CD4-positive, alpha-beta T cell treated with Interleukin-4 for 1 hour (primary cell): ENCODE measurements around the gene USP43.
"Not testable (repeated sequence)": the region's sequence is repeated elsewhere in the genome, so short reads cannot be mapped to it uniquely, and the experiment has no call there.

Experiments
- DNase-seq, 2 donors: peaks; one replicate each; pipeline ENCODE4 v3.0.0-alpha.2; 2020 to 2022

USP43 gene, protein sequence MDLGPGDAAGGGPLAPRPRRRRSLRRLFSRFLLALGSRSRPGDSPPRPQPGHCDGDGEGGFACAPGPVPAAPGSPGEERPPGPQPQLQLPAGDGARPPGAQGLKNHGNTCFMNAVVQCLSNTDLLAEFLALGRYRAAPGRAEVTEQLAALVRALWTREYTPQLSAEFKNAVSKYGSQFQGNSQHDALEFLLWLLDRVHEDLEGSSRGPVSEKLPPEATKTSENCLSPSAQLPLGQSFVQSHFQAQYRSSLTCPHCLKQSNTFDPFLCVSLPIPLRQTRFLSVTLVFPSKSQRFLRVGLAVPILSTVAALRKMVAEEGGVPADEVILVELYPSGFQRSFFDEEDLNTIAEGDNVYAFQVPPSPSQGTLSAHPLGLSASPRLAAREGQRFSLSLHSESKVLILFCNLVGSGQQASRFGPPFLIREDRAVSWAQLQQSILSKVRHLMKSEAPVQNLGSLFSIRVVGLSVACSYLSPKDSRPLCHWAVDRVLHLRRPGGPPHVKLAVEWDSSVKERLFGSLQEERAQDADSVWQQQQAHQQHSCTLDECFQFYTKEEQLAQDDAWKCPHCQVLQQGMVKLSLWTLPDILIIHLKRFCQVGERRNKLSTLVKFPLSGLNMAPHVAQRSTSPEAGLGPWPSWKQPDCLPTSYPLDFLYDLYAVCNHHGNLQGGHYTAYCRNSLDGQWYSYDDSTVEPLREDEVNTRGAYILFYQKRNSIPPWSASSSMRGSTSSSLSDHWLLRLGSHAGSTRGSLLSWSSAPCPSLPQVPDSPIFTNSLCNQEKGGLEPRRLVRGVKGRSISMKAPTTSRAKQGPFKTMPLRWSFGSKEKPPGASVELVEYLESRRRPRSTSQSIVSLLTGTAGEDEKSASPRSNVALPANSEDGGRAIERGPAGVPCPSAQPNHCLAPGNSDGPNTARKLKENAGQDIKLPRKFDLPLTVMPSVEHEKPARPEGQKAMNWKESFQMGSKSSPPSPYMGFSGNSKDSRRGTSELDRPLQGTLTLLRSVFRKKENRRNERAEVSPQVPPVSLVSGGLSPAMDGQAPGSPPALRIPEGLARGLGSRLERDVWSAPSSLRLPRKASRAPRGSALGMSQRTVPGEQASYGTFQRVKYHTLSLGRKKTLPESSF

DNA sequence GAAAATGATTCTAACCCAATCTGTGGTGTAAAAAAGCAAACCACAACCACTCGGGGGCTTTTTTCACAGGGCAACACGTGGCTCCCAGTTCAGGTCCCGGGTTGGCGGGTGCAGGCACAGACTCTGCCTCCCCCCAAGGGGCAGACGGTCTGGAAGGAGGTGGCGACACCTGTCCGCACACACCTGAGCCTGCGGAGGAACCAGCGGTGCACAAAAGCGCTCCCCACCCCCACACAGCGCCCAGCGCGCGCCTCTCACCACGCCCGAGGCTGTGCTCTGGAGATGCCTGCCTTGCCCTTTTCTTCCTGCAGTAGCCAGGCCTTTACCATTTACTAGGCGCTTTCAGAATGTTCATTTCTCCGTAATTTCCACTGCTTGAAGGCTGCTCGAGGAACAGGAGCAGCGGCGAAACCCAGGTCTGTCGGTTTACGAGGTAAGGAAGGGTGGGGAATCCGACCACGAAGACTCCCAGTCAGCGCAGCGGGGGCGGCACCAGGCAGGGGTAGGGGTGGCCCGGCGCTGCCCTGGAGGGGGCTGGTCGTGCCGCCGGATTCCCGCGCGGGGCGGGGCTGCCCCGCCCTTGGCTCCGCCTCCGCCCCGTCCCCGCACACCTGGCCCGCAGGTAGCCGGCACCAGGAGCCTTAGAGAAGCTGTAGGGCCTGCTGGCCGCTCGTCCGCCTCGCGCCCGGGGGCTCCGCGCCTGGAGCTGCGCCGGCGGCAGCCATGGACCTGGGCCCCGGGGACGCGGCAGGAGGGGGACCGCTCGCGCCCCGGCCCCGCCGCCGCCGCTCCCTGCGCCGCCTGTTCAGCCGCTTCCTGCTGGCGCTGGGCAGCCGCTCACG lies at the start of gene USP43:
Gene USP43, plus strand, starts transcription at position 608 of the 842 bp plus-strand sequence. Its CDS starts 116 bp downstream, at position 724.
- DNase-seq = peak in 1 of 2 donors; percentile 9

DNA sequence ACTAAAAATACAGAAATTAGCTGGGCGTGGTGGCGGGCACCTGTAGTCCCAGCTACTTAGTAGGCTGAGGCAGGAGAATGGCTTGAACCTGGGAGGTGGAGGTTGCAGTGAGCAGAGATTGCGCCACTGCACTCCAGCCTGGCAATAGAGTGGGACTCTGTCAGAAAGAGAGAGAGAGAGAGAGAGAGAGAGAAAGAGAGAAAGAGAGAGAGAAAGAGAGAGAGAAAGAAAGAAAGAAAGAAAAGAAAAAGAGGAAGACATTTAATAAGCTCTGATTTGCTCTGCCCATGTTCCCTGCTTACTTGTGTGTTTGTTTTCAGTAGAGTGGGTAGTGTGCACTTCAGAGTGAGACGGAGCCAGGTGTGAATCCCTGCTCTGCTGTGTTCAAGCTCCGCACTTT lies 47.7 kb upstream of the USP43 start:
- DNase-seq = not testable (repeated sequence)

DNA sequence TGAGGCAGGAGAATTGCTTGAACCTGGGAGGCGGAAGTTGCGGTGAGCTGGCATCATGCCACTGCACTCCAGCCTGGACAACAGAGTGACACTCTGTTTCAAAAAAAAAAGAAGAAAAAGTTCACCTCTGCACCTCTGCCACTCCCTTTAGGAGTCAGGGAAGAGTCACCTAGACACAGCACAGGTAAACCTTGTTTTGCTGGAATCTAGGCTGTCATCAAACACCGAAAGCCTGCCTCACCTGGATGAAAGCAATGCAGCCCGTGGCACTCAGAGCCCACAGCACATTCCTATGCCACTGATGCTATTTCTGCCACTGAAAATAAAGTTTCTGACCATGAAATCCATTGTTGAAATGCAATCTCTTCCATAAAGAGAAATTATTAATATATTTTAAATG lies 46.7 kb upstream of the USP43 start:
- no peak for DNase-seq

DNA sequence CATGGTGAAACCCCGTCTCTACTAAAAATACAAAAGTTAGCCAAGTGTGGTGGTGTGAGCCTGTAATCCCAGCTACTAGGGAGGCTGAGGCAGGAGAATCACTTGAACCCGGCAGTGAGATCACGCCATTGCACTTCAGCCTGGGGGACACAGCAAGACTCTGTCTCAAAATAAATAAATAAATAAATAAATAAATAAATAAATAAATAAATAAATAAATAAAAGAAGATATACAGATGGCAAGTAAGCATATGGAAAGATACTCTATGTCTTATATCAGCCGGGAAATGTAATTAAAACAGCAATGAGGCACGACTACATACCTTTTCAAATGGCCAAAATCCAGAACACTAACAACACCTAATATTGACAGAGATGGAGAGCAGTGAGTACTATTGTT lies 40.7 kb upstream of the USP43 start:
- DNase-seq = not testable (repeated sequence)

DNA sequence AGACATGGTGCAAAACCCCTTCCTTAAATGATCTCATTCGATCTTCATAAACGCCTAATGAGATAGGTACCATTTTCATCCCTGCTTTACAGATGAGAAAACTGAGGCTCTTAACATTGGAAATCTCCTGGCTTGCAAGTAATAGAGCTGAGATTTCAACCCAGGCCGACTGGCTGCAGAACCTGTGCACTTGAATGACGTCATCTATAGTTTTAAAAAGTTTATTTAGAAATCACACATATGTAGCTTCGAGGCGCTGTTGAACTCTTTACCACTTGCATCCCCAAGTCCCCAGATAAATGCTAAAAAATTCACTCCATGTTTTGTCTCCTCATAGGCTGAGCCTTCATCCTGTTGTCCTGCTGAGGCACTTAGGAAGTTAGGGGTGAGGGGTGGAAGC lies 38.9 kb upstream of the USP43 start:
- DNase-seq = no peak

DNA sequence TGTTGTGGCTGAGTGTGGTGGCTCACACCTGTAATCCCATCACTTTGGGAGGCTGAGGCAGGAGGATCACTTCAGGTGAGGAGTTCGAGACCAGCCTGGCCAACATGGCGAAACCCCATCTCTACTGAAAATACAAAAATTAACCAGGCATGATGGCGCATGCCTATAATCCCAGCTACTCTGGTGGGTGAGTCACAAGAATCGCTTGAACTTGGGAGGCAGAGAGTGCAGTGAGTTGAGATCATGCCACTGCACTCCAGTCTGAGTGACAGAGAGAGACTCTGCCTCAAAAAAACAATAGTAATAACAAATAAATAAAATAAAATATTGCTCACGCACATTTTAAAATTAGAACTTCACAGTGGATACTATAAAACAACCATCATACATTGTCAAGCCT lies 38.3 kb upstream of the USP43 start:
- DNase-seq = not testable (repeated sequence)

DNA sequence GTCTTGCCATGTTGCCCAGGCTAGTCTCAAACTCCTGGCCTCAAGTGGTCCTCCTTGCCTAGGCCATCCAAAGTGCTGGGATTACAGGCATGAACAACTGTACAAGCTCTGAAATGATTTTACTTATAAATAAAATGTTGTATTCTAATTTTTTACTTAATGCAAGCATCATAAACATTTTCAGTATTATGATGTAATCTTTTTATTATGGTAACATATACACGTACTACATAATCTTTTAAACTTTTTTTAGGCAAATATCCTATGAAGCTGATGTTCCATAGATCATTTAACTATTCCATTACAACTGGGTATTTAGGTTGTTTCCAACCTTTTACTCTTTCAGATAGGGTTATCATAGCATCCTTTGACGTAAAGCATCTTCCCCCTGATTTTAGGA lies 33.8 kb upstream of the USP43 start:
- no peak for DNase-seq

DNA sequence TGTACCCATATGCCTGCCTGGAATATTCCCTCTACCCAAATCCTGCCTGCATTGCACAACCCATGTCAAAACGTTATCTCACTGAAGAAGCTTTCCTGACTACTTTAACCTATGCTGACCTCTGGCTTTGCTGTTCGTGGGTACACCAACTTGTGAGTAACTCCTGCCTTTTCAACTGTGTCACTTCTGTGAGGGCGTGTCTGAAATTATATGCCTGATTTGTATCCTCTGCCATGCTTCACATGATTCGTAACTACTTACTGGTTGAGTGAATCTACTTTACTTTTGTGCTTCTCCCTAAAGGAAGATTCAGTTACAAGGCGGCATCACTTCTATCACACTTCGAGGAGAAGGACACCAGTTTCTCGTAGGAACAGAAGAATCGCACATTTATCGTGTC lies 33.3 kb upstream of the USP43 start:
- no peak for DNase-seq

DNA sequence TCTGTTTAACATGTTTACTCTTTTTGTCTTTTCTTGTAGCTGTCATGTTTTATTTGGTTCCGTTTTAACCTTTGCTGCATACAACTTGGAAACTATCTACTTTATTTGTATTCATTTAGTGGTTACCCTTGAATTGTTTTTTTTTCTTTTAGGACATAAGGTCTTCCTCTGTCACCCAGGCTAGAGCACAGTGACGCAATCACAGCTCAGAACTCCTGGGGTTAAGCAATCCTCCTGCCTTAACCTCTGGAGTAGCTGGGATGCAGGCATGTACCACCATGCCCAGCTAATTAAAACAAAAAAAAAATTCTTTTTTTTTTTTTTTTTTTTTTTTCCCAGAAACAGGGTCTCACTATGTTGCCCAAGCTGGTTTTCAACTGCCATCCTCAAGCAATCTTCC lies 29.8 kb upstream of the USP43 start:
- DNase-seq = no peak

DNA sequence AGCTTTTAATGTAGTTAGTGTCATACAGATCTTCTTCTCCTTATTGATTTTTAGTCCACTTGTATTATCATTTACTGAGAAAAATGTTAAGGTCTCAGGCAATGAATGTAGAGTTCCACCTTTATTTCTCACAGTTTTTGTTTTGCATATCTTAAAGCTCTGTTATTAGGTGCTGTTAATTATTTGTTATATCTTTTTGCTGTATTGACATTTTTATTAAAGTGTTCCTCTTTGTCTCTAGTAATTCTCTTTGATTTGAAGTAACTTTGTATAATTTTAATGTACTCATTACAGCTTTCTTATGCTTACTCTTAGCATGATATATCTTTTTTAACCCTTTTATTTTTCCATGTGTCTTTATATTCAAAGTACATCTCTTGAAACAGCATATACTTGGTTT lies 22.4 kb upstream of the USP43 start:
- DNase-seq = no peak

DNA sequence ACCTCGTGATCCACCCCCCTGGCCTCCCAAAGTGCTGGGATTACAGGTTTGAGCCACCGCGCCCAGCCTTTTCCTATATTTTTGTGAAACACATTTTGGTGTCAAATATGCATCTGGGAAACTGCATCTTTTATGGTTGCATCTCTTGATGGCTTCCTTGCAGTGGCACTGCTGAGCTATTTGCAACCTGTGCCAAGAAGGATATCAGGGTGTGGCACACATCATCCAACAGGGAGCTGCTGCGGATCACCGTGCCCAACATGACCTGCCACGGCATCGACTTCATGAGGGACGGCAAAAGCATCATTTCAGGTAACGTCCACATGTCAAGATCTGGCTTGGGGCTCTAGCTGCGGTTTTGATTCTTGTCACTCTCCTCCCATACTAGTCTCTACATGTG lies 16.8 kb upstream of the USP43 start:
- DNase-seq = no peak

DNA sequence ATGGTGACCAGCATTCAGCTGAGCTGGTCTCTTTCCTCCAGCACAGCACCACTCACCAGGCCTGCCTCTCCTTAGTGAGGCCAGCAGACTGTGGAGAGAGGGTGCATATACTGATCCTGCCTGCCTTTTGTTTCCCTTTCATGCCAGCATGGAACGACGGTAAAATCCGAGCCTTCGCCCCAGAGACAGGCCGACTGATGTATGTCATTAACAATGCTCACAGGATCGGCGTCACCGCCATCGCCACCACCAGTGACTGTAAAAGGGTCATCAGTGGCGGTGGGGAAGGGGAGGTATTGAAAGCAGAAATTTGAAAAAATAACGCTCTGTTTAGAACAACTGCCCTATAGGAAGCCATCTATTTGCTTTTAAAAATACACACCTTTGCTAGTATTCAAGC lies 12.6 kb upstream of the USP43 start:
- DNase-seq = no peak

DNA sequence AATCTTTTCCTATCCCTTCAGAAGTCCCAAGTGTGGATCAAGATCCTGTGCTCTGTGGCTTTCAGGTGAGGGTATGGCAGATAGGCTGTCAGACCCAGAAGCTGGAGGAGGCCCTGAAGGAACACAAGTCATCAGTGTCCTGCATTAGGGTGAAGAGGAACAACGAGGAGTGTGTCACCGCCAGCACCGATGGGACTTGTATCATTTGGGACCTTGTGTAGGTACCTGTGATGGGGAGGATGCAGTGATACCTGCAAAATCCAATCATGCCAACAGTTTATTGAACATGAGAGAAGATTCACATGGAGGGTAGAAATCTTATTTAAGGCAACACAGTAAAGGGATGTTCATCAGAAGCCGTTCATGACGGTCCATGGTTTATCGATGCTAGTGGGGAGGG lies 10.0 kb upstream of the USP43 start:
- no peak for DNase-seq

DNA sequence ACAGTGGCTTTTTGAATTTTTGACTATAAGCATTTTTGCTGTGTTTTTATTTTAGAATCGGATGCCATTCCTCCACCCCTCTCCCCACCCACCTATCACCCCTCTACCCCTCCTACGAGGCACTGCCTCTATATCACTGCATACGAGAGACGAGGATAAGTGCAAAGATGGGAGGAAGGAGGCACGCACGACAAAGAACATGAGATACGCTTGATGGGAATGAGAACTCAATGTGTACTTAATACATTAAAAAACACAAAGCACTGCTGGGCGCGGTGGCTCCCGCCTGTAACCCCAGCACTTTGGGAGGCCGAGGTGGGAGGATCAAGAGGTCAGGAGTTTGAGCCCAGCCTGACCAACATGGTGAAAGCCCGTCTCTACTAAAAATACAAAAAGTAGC lies 8.8 kb upstream of the USP43 start:
- DNase-seq = no peak

DNA sequence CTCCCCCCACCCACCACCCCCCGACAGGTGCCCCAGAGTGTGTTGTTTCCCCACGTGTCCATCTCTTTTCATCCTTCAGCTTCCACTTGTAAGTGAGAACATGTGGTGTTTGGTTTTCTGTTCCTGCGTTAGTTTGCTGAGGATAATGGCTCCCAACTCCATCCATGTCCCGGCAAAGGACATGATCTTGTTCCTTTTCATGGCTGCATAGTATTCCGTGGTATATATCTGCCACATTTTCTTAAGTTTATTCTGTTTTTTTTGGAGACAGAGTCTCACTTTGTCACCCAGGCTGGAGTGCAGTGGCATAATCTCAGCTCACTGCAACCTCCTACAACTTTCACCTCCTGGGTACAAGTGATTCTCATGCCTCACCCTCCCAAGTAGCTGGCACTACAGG lies 4.9 kb upstream of the USP43 start:
- DNase-seq = not testable (repeated sequence)

DNA sequence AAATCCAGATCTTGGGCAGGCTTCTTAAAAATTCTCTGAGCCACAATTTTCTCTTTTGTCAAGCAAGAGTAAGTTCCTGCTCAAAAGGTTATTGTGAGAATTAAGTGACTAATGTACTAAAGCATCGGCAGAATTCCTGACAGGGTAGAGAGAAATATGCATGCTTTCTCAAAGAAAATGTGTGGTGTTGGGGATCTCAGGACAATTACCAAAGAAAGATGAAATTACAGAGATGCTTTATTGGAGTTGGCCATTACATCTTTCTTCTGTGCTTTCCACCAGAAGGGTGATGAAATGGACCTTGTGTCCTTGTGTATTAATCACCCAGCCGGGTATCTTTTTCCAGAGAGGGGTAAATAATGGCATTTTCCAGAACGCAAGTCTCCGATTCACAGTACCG lies 1.7 kb upstream of the USP43 start:
- DNase-seq = no peak

DNA sequence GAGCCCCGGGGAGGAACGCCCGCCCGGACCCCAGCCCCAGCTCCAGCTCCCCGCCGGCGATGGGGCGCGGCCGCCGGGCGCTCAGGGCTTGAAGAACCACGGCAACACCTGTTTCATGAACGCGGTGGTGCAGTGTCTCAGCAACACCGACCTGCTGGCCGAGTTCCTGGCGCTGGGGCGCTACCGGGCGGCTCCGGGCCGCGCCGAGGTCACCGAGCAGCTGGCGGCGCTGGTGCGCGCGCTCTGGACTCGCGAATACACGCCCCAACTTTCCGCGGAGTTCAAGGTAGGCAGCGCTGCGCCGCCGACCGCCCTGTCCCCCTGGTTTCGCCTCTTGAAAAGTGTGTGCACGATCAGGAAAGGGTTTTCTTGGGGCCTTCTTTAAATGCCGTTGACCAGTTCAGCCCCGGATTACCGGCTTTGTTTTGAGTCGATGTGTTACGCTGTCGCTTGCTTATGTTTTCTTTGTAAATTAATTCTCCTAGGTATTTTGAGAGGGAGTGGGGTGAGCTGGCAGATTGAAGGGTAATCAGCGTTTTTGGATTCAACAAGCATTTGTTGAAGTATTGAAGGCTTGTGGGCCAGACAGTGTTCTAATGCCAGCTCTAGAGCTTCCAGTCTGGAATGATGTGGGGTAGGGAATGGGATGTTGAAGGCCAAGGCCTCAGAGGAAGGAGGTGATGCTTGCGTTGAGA lies 681 bp downstream of the USP43 start:
- DNase-seq = no peak

DNA sequence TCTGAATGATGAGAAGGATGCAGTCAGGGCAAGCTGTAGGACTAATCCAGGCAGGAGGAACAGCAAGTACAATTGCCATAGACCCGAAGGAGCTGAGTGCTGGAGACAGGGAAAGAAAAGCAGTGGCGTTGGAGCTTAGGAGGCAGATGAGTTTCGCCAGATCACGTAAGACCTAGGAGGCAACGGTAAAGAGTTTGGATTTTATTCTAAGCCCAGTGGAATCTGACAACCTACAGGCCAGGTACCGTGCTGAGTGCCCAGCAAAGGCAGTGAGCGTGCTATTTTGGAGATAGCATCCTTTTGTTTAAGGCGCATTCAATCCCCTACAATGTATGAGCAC lies 1.2 kb downstream of the USP43 start:
- no peak for DNase-seq

DNA sequence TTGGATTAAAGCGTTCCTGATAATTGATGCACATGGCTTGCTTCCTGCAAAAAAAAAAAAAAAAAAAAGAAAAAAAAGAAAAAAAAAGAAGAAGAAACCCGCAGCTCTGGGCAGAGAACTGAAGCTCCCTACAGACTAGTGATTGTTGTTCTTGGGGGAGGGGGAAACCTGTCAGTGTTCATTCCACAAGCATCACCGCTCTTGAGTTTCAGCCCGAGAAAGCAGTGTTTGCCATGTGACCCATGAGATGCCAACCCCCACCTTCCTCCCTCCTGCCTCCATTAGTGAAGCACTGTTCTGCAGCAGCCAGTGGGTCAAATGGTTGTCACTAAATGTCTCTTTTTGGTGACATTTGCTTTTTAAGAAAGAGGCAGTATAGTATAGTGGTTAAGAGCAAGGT lies 1.7 kb downstream of the USP43 start:
- DNase-seq = no peak

DNA sequence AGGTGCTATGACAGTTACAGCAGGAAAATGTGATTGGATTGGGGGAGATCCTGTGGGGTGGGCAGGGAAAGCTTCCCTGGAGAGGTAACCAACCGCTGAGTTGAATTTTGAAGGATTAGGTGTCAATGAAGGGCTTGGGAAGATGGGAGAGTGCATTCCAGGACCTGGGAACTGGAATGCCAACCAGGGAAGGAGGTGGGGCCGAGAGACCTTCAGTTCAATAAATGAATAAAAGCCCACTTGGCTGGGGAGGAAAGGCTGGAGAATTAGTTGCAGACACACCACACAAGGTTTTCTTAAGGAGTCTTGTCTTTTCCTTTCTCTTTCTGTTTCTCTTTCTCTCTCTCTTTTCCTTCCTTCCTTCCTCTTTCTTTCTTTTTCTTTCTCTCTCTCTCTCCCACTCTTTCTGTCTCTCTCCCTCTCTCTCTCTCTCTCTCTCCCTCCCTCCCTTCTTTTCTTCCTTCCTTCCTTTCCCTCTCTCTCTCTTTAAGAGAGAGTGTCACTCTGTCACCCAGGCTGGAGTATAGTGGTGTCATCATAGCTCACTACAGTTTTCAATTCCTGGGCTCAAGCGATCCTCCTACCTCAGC lies 3.3 kb downstream of the USP43 start:
- DNase-seq = no peak

DNA sequence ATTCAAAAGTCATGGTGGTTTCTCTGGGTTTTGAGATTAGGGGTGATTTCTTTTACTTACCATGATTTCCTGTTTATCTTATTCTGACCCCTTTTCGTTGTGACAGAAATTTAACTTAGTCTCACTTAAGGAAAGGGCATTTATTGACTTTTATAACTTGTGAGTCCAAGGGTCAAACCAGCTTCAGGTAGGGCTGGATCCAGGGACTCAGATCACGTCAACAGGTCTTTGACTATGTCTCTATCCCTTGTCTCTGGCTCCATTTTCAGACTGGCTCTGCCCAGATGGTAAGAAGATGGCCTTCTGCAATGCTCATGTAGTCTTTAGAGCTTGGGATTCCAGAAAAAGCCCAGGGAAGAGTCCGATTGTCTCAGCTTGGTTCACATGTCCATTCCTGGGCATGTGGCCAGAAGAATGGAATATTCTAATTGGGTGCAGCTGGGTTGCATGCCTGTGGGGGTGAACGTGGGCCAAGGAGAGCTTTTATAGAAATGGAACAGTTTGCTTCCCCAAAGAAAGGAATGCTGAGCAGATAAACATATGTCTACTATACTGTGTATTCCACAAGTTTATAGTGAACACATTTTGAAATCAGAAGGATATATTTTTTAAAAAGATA lies 13.4 kb downstream of the USP43 start:
- no peak for DNase-seq
